ENCODE results near the gene FFAR1.

FFAR1 gene

GRCh38 chr19:35342430-35342829 lies 5.3 kb upstream of the FFAR1 start:
- H3K4me1 ChIP-seq (ENCODE audit: control insufficient read depth in 1 of 2, insufficient read depth in 1 of 2, low read depth in 1 of 2, low read length in 1 of 2) = peaks cover 16 to 21% of the 10 kb centered on the region in 2 experiments
- no peak overlapping the region for H3K4me3 ChIP-seq (ENCODE audit: low read depth in 1 of 2, low read length in 1 of 2)
- H3K27me3 ChIP-seq = peaks cover 24% of the 10 kb centered on the region
- H3K9me3 ChIP-seq = no peaks in the 10 kb centered on the region
- no peak for TF ChIP-seq CTCF (IDR thresholded peaks at IDR 0.05)
- H3K36me3 ChIP-seq = no peaks in the 10 kb centered on the region
- no peak overlapping the region for H3K27ac ChIP-seq

GRCh38 chr19:35344511-35345031 lies 3.1 kb upstream of the FFAR1 start:
- TF ChIP-seq CTCF (IDR thresholded peaks at IDR 0.05) = no peak
- Histone ChIP-seq H3K4me1 (ENCODE audit: control insufficient read depth in 1 of 2, insufficient read depth in 1 of 2, low read depth in 1 of 2, low read length in 1 of 2) (peaks cover 27 to 39% of the 10 kb centered on the region in 2 experiments), H3K9me3 (no peaks in the 10 kb centered on the region), H3K36me3 (no peaks in the 10 kb centered on the region), H3K27ac (no peak overlapping the region), H3K4me3 (ENCODE audit: low read depth in 1 of 2, low read length in 1 of 2) (no peak overlapping the region), H3K27me3 (peaks cover 24% of the 10 kb centered on the region)

- H3K27ac ChIP-seq = no peak overlapping the region
- peaks cover 24% of the 10 kb centered on the region for H3K27me3 ChIP-seq
- peaks cover 27 to 39% of the 10 kb centered on the region in 2 experiments for H3K4me1 ChIP-seq (ENCODE audit: control insufficient read depth in 1 of 2, insufficient read depth in 1 of 2, low read depth in 1 of 2, low read length in 1 of 2)
- no peaks in the 10 kb centered on the region for H3K9me3 ChIP-seq
- no peaks in the 10 kb centered on the region for H3K36me3 ChIP-seq
- no peak overlapping the region for H3K4me3 ChIP-seq (ENCODE audit: low read depth in 1 of 2, low read length in 1 of 2)
- TF ChIP-seq CTCF (IDR thresholded peaks at IDR 0.05) = no peak
Observed at GRCh38 chr19:35345671-35346111, 2.0 kb upstream of the FFAR1 start.

GRCh38 chr19:35346193-35347052 lies 1.3 kb upstream of the FFAR1 start:
- Histone ChIP-seq H3K9me3 (no peaks in the 10 kb centered on the region), H3K4me3 (ENCODE audit: low read depth in 1 of 2, low read length in 1 of 2) (peak overlapping the region; percentile 52 to 55), H3K36me3 (no peaks in the 10 kb centered on the region), H3K27me3 (peaks cover 24% of the 10 kb centered on the region), H3K27ac (peak overlapping the region; percentile 85), H3K4me1 (ENCODE audit: control insufficient read depth in 1 of 2, insufficient read depth in 1 of 2, low read depth in 1 of 2, low read length in 1 of 2) (peaks cover 27 to 39% of the 10 kb centered on the region in 2 experiments)
- TF ChIP-seq CTCF (IDR thresholded peaks at IDR 0.05) = no peak

- no peak for TF ChIP-seq CTCF (IDR thresholded peaks at IDR 0.05)
- peak overlapping the region; percentile 85 for H3K27ac ChIP-seq
- H3K27me3 ChIP-seq = peaks cover 24% of the 10 kb centered on the region
- peaks cover 32 to 41% of the 10 kb centered on the region in 2 experiments for H3K4me1 ChIP-seq (ENCODE audit: control insufficient read depth in 1 of 2, insufficient read depth in 1 of 2, low read depth in 1 of 2, low read length in 1 of 2)
- H3K36me3 ChIP-seq = no peaks in the 10 kb centered on the region
- H3K4me3 ChIP-seq (ENCODE audit: low read depth in 1 of 2, low read length in 1 of 2) = peak overlapping the region; percentile 52 to 55
- no peaks in the 10 kb centered on the region for H3K9me3 ChIP-seq
Observed at GRCh38 chr19:35347930-35348298, 212 bp downstream of the FFAR1 start.

All from neutrophil (primary cell).